Daoy (cell line): Measurements from ENCODE around the gene ZNF850. TPM values are rescaled to one million over a fixed set of nuclear protein-coding genes. Genes with fewer than 3 reads are reported as not detected.
A peak's percentile ranks its signal among the peaks of the same experiment; 100 is the strongest.
"Not testable (repeated sequence)": the region's sequence is repeated elsewhere in the genome, so short reads cannot be mapped to it uniquely, and the experiment has no call there.

Experiments
- DNase-seq: peaks from one replicate; pipeline ENCODE4 v3.0.0-alpha.2; 2015; ENCODE audit warnings: low read depth
- total RNA-seq: library from RNA; depleted of rRNA; stranded (reverse); fragments of >200 nt; shearing (Covaris generic); gene quantifications from 2 replicates; pipeline ENCODE4 v1.2.3, GENCODE V29; 2014; rRNA removed

The ZNF850 gene
- 8.7 and 11.4 TPM in 2 replicates for total RNA-seq

DNA sequence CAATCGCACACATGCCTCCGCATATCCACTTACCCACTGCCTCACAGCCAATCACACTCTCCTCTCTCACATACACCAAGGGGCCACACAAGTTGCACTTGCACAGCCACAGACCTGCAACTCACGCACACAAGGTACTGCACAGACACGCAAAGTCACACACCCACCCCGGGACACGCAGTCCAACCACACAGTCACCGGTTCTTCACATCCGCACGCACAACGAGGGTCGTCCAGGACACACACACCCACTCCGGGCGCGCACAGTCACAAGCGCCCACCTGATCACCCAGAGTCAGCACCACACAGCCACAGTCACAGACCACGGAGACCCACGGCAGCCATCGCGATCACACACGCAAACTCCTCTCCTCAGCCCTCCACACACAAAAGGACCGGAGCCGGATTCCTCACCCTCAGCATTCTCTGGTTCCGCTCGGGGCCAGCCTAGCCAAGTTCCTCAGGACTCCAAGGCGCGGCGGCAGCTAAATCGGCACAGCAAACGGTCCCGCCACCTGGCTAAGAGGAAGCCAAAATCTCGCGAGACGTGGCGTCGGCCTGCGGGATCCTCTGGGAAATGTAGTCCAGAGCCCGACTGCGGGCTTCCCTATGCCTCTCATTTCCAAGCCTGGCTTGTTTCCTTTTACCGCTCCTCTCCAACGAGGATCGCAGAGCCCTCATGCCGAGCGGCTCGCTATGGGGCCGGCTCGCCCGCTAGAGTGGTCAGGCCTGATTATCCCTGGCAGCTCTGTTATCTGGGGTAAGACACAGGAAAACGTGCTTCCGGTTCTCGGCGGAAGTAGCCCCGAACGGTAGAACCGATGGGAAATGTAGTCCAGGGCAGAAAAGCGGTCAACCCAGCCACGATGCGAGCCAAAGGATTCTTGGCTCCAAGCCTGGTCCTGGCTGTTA, at the start of gene ZNF850:
ZNF850 (minus strand) TSS at position 497 of the 912 bp plus-strand sequence. CDS start 10,201 bp downstream, outside the sequence.
- DNase-seq = peak; percentile 96

- DNase-seq = no peak
Measured at GRCh38 chr19:36821758-36822157, 49.2 kb upstream of the ZNF850 start.

GRCh38 chr19:36819130-36819630, 46.6 kb upstream of the ZNF850 start:
- DNase-seq = no peak

GRCh38 chr19:36807029-36807428, 34.4 kb upstream of the ZNF850 start:
- DNase-seq = no peak

- no peak for DNase-seq
Measured at GRCh38 chr19:36805364-36805763, 32.8 kb upstream of the ZNF850 start.

DNA sequence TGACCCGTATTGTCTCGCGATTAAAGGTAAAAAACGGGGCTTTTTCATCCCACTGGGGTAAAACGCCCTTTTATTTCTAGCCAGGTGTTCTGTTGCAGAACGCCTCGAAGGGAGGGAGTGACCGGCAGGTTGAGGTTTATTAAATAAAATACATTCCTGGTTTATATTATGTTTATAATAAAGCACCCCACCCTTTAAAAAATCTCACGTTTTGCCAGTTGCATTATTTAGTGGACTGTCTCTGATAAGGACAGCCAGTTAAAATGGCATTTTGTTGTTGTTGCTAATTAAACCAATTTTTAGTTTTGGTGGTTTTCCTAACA, 25.1 kb upstream of the ZNF850 start:
- no peak for DNase-seq

DNA sequence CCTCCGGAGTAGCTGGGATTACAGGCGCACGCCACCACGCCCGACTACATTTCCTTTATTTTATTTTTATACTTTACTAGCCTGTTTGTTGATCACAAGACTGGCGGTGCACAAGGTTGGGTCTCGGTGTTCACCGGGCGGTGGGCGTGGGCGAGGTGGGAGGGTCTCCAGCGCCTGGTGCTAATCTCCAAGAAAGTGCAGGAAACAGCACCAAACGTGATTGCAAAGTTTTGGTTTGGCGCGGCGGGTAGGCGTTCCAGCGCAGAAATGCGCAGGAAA, 24.0 kb upstream of the ZNF850 start:
- no peak for DNase-seq

DNA sequence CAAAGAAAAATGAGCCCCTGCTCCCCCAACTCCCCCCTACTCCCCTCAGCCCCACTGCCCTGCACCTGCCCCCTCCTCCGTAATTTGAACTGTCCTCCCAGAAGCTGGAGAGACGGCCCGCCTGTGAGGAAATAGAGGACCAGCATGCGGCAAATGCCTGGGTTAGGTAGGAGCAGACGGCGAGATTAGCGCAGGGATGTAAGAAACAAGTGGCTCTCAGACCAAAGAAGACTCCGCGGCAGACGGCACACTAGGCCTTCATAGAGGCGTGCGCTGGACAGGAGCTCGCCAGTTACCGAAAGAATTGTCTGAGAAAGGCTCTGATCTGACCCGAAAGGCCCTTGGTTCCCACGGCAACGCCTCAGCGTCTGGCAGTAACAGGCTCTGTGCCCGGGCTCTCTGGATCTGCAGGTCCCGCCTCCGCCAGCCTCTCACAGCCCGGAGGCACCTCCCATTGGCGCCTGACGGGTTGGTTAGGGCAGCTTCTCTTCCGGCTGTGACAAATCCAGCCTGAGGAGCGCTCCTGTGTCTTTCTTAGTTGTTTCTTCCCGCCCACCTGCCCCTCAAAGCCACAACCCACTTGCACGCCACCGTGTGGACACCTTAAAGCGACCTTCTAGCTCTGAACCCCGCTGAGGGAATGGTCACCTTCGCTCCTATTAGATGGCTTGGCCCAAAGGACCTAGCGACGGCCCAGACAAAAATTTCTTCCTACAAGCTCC, 19.0 kb upstream of the ZNF850 start:
- DNase-seq = peak; percentile 24

- no peak for DNase-seq
Measured at GRCh38 chr19:36775768-36776167, 3.2 kb upstream of the ZNF850 start.

GRCh38 chr19:36773223-36773579, 594 bp upstream of the ZNF850 start:
- DNase-seq = no peak

DNA sequence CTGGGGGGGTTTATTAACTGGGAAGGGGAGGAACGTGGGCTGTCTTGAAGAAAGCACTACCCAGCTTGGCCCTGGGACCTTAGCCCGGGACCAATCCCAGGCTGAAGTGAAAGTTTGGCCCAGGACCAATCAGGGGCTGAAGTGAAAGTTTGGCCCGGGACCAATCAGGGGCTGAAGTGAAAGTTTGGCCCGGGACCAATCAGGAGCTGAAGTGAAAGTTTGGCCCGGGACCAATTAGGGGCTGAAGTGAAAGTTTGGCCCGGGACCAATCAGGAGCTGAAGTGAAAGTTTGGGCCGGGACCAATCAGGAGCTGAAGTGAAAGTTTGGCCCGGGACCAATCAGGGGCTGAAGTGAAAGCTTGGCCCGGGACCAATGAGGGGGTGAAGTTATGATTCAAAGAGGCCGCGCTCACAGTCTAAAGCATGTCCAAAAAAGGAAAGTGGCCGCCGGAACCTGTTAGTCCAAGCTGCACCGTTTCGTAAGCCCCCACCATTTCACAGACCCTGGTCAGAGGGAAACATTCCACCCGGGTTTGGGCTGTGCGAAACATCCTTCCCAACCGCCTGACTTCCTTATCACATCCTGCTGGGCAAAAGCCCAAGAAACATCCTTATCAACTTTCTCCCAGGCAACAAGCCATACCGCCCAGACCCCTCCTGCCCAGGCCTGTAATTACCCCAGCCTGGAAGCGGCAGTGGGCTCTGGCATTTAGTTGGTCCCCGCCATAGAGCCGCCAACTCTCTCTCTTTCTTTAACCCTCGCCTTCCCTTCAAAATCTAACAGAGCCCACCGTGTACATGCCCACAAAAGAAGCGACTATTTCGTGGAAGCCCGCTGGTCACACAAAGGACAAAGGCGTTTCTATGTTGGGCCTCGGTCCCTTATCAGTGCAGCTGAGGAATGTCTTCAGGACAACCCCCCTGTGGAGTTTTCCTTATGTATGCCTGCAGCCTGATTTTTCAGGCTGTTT, 1.1 kb downstream of the ZNF850 start:
- peak; percentile 85 for DNase-seq

DNA sequence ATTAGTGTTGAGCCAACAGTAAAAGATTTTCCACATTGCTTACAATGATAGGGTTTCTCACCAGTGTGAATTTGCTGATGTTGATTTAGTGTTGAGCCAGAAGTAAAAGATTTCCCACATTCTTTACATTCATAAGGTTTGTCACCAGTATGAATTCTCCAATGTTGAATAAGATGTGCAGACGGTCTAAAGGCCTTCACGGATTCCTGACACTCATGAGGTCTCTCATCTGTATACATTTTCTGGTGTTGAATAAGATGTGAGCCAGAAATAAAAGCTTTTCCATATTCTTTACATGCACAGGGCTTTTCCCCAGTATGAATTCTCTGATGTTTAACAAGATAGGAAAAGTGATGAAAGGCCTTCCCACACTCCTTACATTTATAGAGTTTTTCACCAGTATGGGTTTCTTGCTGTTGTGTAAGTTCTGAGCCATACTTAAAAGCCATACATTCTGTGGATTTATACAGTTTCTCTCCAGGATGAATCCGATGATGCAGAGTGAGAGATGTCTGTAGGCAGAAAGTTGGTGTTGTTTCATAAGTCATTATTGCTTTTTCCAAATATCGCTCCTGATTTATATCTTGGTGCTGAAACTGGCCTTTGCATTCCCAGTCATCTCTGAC, 22.4 kb downstream of the ZNF850 start:
- DNase-seq = no peak

GRCh38 chr19:36749613-36750012, 23.0 kb downstream of the ZNF850 start:
- not testable (repeated sequence) for DNase-seq

GRCh38 chr19:36748431-36749275, 24.0 kb downstream of the ZNF850 start:
- DNase-seq = no peak

- no peak for DNase-seq
Measured at GRCh38 chr19:36747750-36748149, 24.9 kb downstream of the ZNF850 start.

- no peak for DNase-seq
Measured at GRCh38 chr19:36745870-36746269, 26.7 kb downstream of the ZNF850 start.

DNA sequence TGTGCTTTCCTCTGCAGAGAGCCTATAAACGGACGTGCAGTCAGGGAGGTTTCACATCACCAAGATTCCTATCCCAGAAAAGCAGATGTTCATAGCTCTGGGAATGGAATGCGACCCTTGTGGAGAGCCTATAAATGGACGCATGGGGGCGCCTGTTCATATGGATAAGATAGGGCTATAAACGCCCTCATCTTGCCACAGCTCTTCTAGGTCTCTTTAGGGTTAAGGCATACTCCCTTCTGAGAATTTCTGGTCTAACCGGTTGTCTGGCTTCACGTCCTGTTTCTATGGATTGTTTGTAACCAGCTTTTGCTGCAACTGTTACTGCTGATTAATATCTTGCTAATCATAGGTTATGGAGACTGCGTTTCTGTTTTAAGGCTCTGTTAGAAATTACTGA, 36.4 kb downstream of the ZNF850 start:
- not testable (repeated sequence) for DNase-seq

DNA sequence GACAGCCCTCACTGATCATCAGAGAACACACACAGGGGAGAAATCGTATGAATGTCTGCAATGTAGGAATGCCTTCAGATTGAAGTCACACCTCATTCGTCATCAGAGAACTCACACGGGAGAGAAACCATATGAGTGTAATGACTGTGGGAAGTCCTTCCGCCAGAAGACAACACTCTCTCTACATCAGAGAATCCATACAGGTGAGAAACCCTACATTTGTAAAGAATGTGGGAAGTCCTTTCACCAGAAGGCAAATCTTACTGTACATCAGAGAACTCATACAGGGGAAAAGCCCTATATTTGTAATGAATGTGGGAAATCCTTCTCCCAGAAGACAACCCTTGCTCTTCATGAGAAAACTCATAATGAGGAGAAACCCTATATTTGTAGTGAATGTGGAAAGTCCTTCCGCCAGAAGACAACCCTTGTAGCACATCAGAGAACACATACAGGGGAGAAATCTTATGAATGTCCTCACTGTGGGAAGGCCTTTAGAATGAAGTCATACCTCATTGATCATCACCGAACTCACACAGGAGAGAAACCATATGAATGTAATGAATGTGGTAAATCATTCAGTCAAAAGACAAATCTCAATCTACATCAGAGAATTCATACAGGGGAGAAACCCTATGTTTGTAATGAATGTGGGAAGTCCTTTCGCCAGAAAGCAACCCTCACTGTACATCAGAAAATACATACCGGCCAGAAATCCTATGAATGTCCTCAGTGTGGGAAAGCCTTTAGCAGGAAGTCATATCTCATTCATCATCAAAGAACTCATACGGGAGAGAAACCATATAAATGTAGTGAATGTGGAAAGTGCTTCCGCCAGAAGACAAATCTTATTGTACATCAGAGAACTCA, 52.7 kb downstream of the ZNF850 start:
- no peak for DNase-seq

DNA sequence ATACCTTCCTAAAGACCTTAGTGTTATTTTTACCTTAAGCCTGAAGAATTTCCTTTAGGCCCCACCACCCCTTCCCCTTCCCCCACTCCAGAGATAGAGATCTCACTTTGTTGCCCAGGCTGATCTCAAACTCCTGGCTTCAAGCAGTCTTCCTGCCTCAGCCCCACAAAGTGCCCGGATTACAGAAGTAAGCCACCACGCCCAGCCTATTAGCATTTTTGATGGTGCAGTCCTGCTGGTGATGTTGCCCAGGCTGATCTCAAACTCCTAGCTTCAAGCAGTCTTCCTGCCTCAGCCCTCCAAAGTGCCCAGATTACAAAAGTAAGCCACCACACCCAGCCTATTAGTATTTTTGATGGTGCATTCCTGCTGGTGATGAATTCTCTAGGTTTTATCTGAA, 63.2 kb downstream of the ZNF850 start:
- no peak for DNase-seq

DNA sequence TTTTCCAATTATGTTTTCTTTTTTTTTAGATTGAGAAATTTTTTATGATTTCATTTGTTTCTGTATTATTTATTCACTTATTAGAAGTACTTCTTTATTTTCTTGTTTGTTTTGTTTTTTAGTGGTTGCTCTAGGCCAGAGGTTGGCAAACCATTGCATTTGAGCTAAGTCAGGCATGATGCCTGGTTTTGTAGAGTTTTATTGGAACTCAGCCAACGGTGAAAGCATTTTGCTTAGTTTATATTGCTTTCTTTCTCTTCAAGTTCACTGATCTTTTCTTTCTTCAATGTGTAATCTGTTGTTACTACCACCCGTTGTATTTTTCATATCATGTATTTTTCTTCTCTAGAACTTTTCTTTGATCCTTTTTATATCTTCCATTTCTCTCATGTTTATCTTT, 65.5 kb downstream of the ZNF850 start:
- DNase-seq = no peak
